Motor neuron (in vitro differentiated cells): Measurements from ENCODE around the gene RNF148. TPM values are rescaled to one million over a fixed set of nuclear protein-coding genes. Genes with fewer than 3 reads are reported as not detected.

Source experiments
- ATAC-seq, 8 experiments: fragments of 200-7000 bp; cut with Tn5 transposase; replicated peaks in 6 of 8; 2 replicates each; pipeline ENCODE4 v1.8.0; 2021; ENCODE audit warnings: mild to moderate bottlenecking in 8 of 8, moderate library complexity in 8 of 8
- H3K27ac ChIP-seq, 2 donors: fragments of 250-450 bp; sonication (Bioruptor Pico); 2 replicates each; pipeline ENCODE4 v1.9.0; 2021; ENCODE audit warnings: antibody characterized with exemption in 2 of 2, mild to moderate bottlenecking in 2 of 2, moderate library complexity in 1 of 2
- H3K4me1 ChIP-seq, 2 donors: fragments of 250-450 bp; sonication (Bioruptor Pico); replicated peaks in 1 of 2; 2 replicates each; pipeline ENCODE4 v1.6.1; 2021; ENCODE audit warnings: antibody characterized with exemption in 2 of 2, mild to moderate bottlenecking in 2 of 2, moderate library complexity in 1 of 2
- H3K4me3 ChIP-seq, 5 donors: fragments of 250-450 bp; sonication (Bioruptor Pico); 2 replicates each; pipeline ENCODE4 v1.9.0; 2021; ENCODE audit warnings: antibody characterized with exemption in 5 of 5, mild to moderate bottlenecking in 5 of 5, moderate library complexity in 4 of 5
- WGBS, 10 experiments: fragments of 450-650 bp; shearing (Covaris generic); methylation state at CpG; one replicate each; pipeline ENCODE4 v1.0.0; 2022; 5-methylcytosine and 5-hydroxymethylcytosine counted together
- in situ Hi-C, 9 experiments: fragments of 400-800 bp; cut with MboI; loops; one replicate each; pipeline ENCODE4 v1.15.0; 2021; ENCODE audit warnings: low sequenced_read_pairs in 9 of 9, low pct_unique_long_range_greater_than_20kb in 2 of 9; ENCODE audit not compliant: unreplicated experiment in 9 of 9
- total RNA-seq, 8 experiments: library from RNA; unstranded; fragments of 300-600 nt; gene quantifications; 2 replicates each; pipeline versions ENCODE4 v1.2.3 to v1.2.4, GENCODE V29; 2022

Gene RNF148
- 1 to 10 TPM in 1 of 8 experiments, under 1 TPM in 7; 0.16 to 1.4 (median 0.50) TPM for total RNA-seq

GRCh38 chr7:122702872-122703510 is at the start of gene RNF148:
RNF148 (minus strand) TSS chr7:122702922; CDS start chr7:122702750, 172 bp downstream.
- no peak within 1 kb of the TSS for H3K4me3 ChIP-seq
- WGBS, 10 experiments: 50 to 100% methylated on average over 1 of the region's 1 CpG; no CpG with 5 or more reads in 8 of the 10 experiments
- H3K27ac ChIP-seq: no peak within 1 kb of the TSS
- no peak for ATAC-seq
- in situ Hi-C loops: no loop called here
- H3K4me1 ChIP-seq: peaks cover 0 to 4% of the 10 kb centered on the region in 2 donors

- WGBS, 10 experiments: 0 to 100% (median 60%) methylated on average over 1 to 2 of the region's 2 CpGs
- in situ Hi-C loops: no loop called here
- Histone ChIP-seq H3K4me3 (no peak overlapping the region), H3K27ac (no peak overlapping the region), H3K4me1 (no peaks in the 10 kb centered on the region)
- peak in 1 of 8 experiments; percentile 45 for ATAC-seq
Measured at GRCh38 chr7:122750389-122750788, 47.7 kb upstream of the RNF148 start.

GRCh38 chr7:122748195-122748594 is 45.5 kb upstream of the RNF148 start:
- WGBS, 10 experiments: 0 to 100% (median 60%) methylated on average over 1 to 2 of the region's 2 CpGs; no CpG with 5 or more reads in 3 of the 10 experiments
- Histone ChIP-seq H3K4me1 (no peaks in the 10 kb centered on the region), H3K4me3 (no peak overlapping the region), H3K27ac (no peak overlapping the region)
- in situ Hi-C loops: no loop called here
- ATAC-seq: no peak

GRCh38 chr7:122746948-122747347 is 44.2 kb upstream of the RNF148 start:
- Histone ChIP-seq H3K27ac (no peak overlapping the region), H3K4me1 (no peaks in the 10 kb centered on the region), H3K4me3 (no peak overlapping the region)
- no peak for ATAC-seq
- 0 to 70% (median 25%) methylated on average over 1 to 2 of the region's 2 CpGs; no CpG with 5 or more reads in 1 of the 10 experiments for WGBS, 10 experiments
- in situ Hi-C loops: no loop called here

- Histone ChIP-seq H3K4me1 (no peaks in the 10 kb centered on the region), H3K27ac (no peak overlapping the region), H3K4me3 (no peak overlapping the region)
- peak in 1 of 8 experiments; percentile 76 for ATAC-seq
- in situ Hi-C loops: no loop called here
Measured at GRCh38 chr7:122743211-122743610, 40.5 kb upstream of the RNF148 start.

GRCh38 chr7:122738947-122739346 is 36.2 kb upstream of the RNF148 start:
- 20 to 80% (median 54%) methylated on average over 1 to 2 of the region's 2 CpGs; no CpG with 5 or more reads in 2 of the 10 experiments for WGBS, 10 experiments
- Histone ChIP-seq H3K4me1 (no peaks in the 10 kb centered on the region), H3K27ac (no peak overlapping the region), H3K4me3 (no peak overlapping the region)
- peak in 1 of 8 experiments; percentile 65 for ATAC-seq
- in situ Hi-C loops: no loop called here

- Histone ChIP-seq H3K4me1 (no peaks in the 10 kb centered on the region), H3K27ac (no peak overlapping the region), H3K4me3 (no peak overlapping the region)
- in situ Hi-C loops: no loop called here
- 40 to 86% (median 80%) methylated on average over 1 of the region's 1 CpG; no CpG with 5 or more reads in 4 of the 10 experiments for WGBS, 10 experiments
- ATAC-seq: no peak
Measured at GRCh38 chr7:122736183-122736582, 33.5 kb upstream of the RNF148 start.

GRCh38 chr7:122727759-122728158 is 25.0 kb upstream of the RNF148 start:
- ATAC-seq: no peak
- no peak overlapping the region for H3K27ac ChIP-seq
- no peak overlapping the region for H3K4me3 ChIP-seq
- in situ Hi-C loops: no loop called here
- no peaks in the 10 kb centered on the region for H3K4me1 ChIP-seq
- WGBS, 10 experiments: 0 to 100% (median 80%) methylated on average over 1 of the region's 1 CpG; no CpG with 5 or more reads in 1 of the 10 experiments

GRCh38 chr7:122727354-122727753 is 24.6 kb upstream of the RNF148 start:
- no peak for ATAC-seq
- no peaks in the 10 kb centered on the region for H3K4me1 ChIP-seq
- in situ Hi-C loops: no loop called here
- H3K4me3 ChIP-seq: no peak overlapping the region
- no peak overlapping the region for H3K27ac ChIP-seq

GRCh38 chr7:122726881-122727280 is 24.2 kb upstream of the RNF148 start:
- Histone ChIP-seq H3K4me3 (no peak overlapping the region), H3K27ac (no peak overlapping the region), H3K4me1 (no peaks in the 10 kb centered on the region)
- no peak for ATAC-seq
- WGBS, 10 experiments: 0 to 100% (median 94%) methylated on average over 1 to 2 of the region's 2 CpGs; no CpG with 5 or more reads in 3 of the 10 experiments
- in situ Hi-C loops: no loop called here

GRCh38 chr7:122724366-122724765 is 21.6 kb upstream of the RNF148 start:
- Histone ChIP-seq H3K27ac (no peak overlapping the region), H3K4me3 (no peak overlapping the region), H3K4me1 (no peaks in the 10 kb centered on the region)
- ATAC-seq: no peak
- in situ Hi-C loops: no loop called here
- WGBS, 10 experiments: 45 to 100% (median 81%) methylated on average over 1 to 4 of the region's 4 CpGs

- ATAC-seq: no peak
- Histone ChIP-seq H3K4me1 (no peaks in the 10 kb centered on the region), H3K27ac (no peak overlapping the region), H3K4me3 (no peak overlapping the region)
- 0 to 83% (median 60%) methylated on average over 1 to 4 of the region's 4 CpGs; no CpG with 5 or more reads in 3 of the 10 experiments for WGBS, 10 experiments
- in situ Hi-C loops: no loop called here
Measured at GRCh38 chr7:122719010-122719578, 16.4 kb upstream of the RNF148 start.

- Histone ChIP-seq H3K27ac (no peak overlapping the region), H3K4me3 (no peak overlapping the region), H3K4me1 (no peaks in the 10 kb centered on the region)
- WGBS, 10 experiments: 10 to 100% (median 82%) methylated on average over 1 to 6 of the region's 6 CpGs
- ATAC-seq: no peak
- in situ Hi-C loops: no loop called here
Measured at GRCh38 chr7:122717356-122718089, 14.8 kb upstream of the RNF148 start.
